ENCODE measurements around the gene DSCAM. TPM values are rescaled to one million over a fixed set of nuclear protein-coding genes. Genes with fewer than 3 reads are reported as not detected.

DSCAM gene
- polyA plus RNA-seq, 3 donors = not detected

DNA sequence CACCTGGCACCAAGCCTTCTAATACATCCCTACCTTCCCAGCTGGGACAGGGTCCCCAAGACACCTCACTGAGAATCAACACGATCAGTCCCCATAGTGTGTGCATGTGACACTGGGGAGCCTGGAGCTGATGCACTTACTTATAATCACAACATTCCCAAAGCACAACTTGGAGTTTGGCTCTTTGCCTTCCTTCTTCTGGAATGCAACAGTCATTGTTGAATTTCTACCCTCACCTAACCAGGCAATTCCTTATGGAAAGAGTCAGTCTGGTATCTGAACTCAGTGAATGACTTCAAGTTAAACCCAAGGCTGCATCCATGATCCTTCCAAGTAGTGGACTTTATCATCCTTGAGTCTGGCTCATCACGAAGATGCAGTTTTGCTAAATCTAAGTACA is 86.1 kb downstream of the DSCAM start:
- intact Hi-C loops (cut with micrococcal nuclease) = no loop called here
- no peaks in the 10 kb centered on the region for H3K36me3 ChIP-seq (replicated peaks in 1 of 2; ENCODE audit: control insufficient read depth in 1 of 2, insufficient read depth in 2 of 2, low read length in 2 of 2)
- H3K36me3 Mint-ChIP-seq = no peaks in the 10 kb centered on the region
- H3K9me3 ChIP-seq (replicated peaks in 1 of 2; ENCODE audit: control insufficient read depth in 1 of 2, insufficient read depth in 1 of 2, low read length in 2 of 2) = peaks cover 5 to 13% of the 10 kb centered on the region in 2 donors
- no peaks in the 10 kb centered on the region for H3K4me1 ChIP-seq (ENCODE audit: control insufficient read depth in 1 of 2, insufficient read depth in 2 of 2, low read length in 2 of 2)
- peaks cover 3 to 29% (median 22%) of the 10 kb centered on the region in 7 donors for H3K9me3 Mint-ChIP-seq
- H3K79me2 ChIP-seq (ENCODE audit: insufficient read depth, low read length) = no peaks in the 10 kb centered on the region
- no peaks in the 10 kb centered on the region for H3K4me1 Mint-ChIP-seq
- H3K9ac ChIP-seq (ENCODE audit: insufficient read depth, low read length, poor library complexity, severe bottlenecking) = no peak overlapping the region
- WGBS (ENCODE audit: insufficient coverage) = 0% methylated on average over 1 of the region's 2 CpGs
- TF ChIP-seq CTCF (IDR thresholded peaks at IDR 0.05) = no peak
- no peak overlapping the region for H3K4me2 ChIP-seq (replicated peaks; ENCODE audit: extremely low read depth, low read length, poor library complexity, severe bottlenecking)
- peaks cover 0 to 2% (median 2%) of the 10 kb centered on the region in 3 donors for H3K27me3 Mint-ChIP-seq (ENCODE audit: low read depth in 3 of 3)
- no peak overlapping the region for H3K27ac Mint-ChIP-seq
- no peaks in the 10 kb centered on the region for H4K20me1 ChIP-seq (ENCODE audit: insufficient read depth, low read length)
- H3K27me3 ChIP-seq (ENCODE audit: control insufficient read depth in 2 of 2, insufficient read depth in 2 of 2, low read length in 2 of 2) = no peaks in the 10 kb centered on the region
- no peak overlapping the region for H2AFZ ChIP-seq (ENCODE audit: insufficient read depth, low read depth, low read length, poor library complexity, severe bottlenecking)
- no peak overlapping the region for H3K27ac ChIP-seq (ENCODE audit: low read depth in 1 of 2, low read length in 2 of 2)
- no peak overlapping the region for H3K4me3 ChIP-seq (replicated peaks in 1 of 3; ENCODE audit: low read depth in 2 of 3, low read length in 3 of 3)
- no peak overlapping the region for H3K4me3 Mint-ChIP-seq
- no peak for DNase-seq

GRCh38 chr21:40759061-40759460 is 87.9 kb downstream of the DSCAM start:
- intact Hi-C loops (cut with micrococcal nuclease) = no loop called here
- peaks cover 5 to 13% of the 10 kb centered on the region in 2 donors for H3K9me3 ChIP-seq (replicated peaks in 1 of 2; ENCODE audit: control insufficient read depth in 1 of 2, insufficient read depth in 1 of 2, low read length in 2 of 2)
- H3K4me2 ChIP-seq (replicated peaks; ENCODE audit: extremely low read depth, low read length, poor library complexity, severe bottlenecking) = no peak overlapping the region
- no peak overlapping the region for H2AFZ ChIP-seq (ENCODE audit: insufficient read depth, low read depth, low read length, poor library complexity, severe bottlenecking)
- H3K9me3 Mint-ChIP-seq = peaks cover 3 to 27% (median 22%) of the 10 kb centered on the region in 7 donors
- H3K4me1 Mint-ChIP-seq = no peaks in the 10 kb centered on the region
- no peaks in the 10 kb centered on the region for H3K36me3 Mint-ChIP-seq
- no peaks in the 10 kb centered on the region for H3K4me1 ChIP-seq (ENCODE audit: control insufficient read depth in 1 of 2, insufficient read depth in 2 of 2, low read length in 2 of 2)
- H3K4me3 ChIP-seq (replicated peaks in 1 of 3; ENCODE audit: low read depth in 2 of 3, low read length in 3 of 3) = no peak overlapping the region
- H3K27ac ChIP-seq (ENCODE audit: low read depth in 1 of 2, low read length in 2 of 2) = no peak overlapping the region
- no peak overlapping the region for H3K27ac Mint-ChIP-seq
- 63% methylated on average over 2 of the region's 2 CpGs for WGBS (ENCODE audit: insufficient coverage)
- H4K20me1 ChIP-seq (ENCODE audit: insufficient read depth, low read length) = no peaks in the 10 kb centered on the region
- H3K27me3 ChIP-seq (ENCODE audit: control insufficient read depth in 2 of 2, insufficient read depth in 2 of 2, low read length in 2 of 2) = no peaks in the 10 kb centered on the region
- no peaks in the 10 kb centered on the region for H3K36me3 ChIP-seq (replicated peaks in 1 of 2; ENCODE audit: control insufficient read depth in 1 of 2, insufficient read depth in 2 of 2, low read length in 2 of 2)
- H3K9ac ChIP-seq (ENCODE audit: insufficient read depth, low read length, poor library complexity, severe bottlenecking) = no peak overlapping the region
- no peak for DNase-seq
- no peak overlapping the region for H3K4me3 Mint-ChIP-seq
- no peak for TF ChIP-seq CTCF (IDR thresholded peaks at IDR 0.05)
- H3K27me3 Mint-ChIP-seq (ENCODE audit: low read depth in 3 of 3) = peaks cover 0 to 2% (median 0%) of the 10 kb centered on the region in 3 donors
- H3K79me2 ChIP-seq (ENCODE audit: insufficient read depth, low read length) = no peaks in the 10 kb centered on the region
